Thyroid gland (tissue), 4 donors: Measurements from ENCODE around the gene PPP4R1.

Experiments used
- POLR2A ChIP-seq, 2 donors: fragments of 450-650 bp; IDR thresholded peaks; one replicate each; pipeline ENCODE4 v1.6.1; 2017; ENCODE audit warnings: antibody characterized with exemption in 2 of 2, mild to moderate bottlenecking in 2 of 2, moderate library complexity in 1 of 2
- TF ChIP-seq, protein P1 (sequence below), 6 experiments: fragments of 200-600 bp in 3 of 6; fragments of 450-650 bp in 3 of 6; sonication (generic) in 3 of 6; IDR thresholded peaks; one replicate each; pipeline ENCODE4 v1.5.1; 2016 to 2019; ENCODE audit warnings: antibody characterized with exemption in 6 of 6, mild to moderate bottlenecking in 2 of 6, inconsistent platforms in 1 of 6, moderate library complexity in 1 of 6

DNA sequence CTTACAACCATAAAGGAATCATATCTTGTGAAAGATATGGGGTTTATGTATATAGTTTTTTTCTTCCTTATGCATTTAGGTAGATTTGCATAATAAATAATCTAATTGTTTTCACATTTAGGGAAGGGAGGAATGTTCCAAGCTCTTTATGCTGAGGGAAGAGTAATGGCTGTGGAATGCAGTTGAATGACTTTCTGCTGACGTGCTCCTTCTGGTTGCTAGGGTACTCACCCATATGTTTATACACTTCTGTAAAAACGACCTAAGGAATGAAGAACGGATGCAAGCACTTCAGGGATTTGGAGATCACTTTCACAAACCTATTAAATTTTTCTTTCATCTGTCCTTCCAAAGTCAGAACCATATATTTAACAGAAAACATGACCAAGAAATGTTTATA lies 29.2 kb upstream of the PPP4R1 start:
- no peak for TF ChIP-seq POLR2A (IDR thresholded peaks at IDR 0.05)
- TF ChIP-seq, protein P1, sequence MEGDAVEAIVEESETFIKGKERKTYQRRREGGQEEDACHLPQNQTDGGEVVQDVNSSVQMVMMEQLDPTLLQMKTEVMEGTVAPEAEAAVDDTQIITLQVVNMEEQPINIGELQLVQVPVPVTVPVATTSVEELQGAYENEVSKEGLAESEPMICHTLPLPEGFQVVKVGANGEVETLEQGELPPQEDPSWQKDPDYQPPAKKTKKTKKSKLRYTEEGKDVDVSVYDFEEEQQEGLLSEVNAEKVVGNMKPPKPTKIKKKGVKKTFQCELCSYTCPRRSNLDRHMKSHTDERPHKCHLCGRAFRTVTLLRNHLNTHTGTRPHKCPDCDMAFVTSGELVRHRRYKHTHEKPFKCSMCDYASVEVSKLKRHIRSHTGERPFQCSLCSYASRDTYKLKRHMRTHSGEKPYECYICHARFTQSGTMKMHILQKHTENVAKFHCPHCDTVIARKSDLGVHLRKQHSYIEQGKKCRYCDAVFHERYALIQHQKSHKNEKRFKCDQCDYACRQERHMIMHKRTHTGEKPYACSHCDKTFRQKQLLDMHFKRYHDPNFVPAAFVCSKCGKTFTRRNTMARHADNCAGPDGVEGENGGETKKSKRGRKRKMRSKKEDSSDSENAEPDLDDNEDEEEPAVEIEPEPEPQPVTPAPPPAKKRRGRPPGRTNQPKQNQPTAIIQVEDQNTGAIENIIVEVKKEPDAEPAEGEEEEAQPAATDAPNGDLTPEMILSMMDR (IDR thresholded peaks at IDR 0.05) = no peak
